ENCODE data around the gene STAT2. TPM values are rescaled to one million over a fixed set of nuclear protein-coding genes. Genes with fewer than 3 reads are reported as not detected.

Gene STAT2
- total and polyA plus RNA-seq, 2 of the 13 experiments (the other 11 are each of a cell fraction or from before 2014, with no cell fraction given), result 43.5 to 84.6 TPM

DNA sequence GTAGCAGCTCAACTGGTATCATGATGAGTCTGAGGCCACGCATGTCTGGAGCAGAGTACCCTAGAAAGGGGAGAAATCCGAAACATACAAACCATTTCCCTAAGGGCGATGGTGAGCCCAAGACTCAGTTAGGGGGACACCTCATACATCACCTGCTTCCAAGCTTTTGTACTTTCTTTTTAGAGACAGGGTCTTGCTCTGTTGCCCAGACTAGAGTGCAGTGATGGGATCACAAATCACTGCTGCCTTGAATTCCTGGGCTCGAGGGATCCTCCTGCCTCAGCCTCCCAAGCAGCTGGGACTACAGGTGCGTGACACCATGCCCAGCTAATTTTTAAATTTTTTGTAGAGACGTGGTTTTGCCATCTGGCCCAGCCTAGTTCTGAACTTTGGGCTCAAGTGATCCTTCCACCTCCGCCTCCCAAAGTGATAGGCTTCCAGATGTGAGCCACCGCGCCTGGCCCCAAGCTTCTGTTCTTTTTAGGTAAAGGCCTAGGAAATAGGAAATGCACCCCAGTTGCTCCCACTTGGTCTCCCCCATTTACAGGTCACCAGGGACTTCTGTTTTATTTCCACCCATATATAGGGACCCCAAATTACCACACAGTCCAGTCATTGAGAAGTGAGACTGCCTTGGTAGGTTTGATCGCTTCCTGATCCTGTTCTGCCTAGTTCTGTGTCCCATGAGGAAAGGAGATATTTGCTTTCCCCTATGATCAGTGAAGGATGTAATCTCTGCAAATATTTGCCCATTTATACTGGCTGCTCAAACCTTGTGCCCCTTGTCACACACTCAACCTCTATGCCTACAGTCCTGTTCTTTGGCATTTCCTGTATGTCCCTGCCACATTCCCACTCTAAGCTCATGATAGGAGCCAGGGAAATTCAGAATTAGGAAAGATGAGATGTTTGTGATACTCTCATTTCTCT, 2.5 kb upstream of the STAT2 start, which contains the start of gene APOF (continued):
- TF ChIP-seq RXRB (CRISPR knock-in tag; IDR thresholded peaks at IDR 0.05; ENCODE audit: borderline replicate concordance) (peak; percentile 75; the same call in 1 of the 2 replicates), ZNF326 (CRISPR knock-in tag; IDR thresholded peaks at IDR 0.05; ENCODE audit: borderline replicate concordance) (no peak), ZNF547 (CRISPR knock-in tag; IDR thresholded peaks at IDR 0.05) (0 out of 2 replicates have a peak, but pooled peaks have one; percentile 39), REST (IDR thresholded peaks at IDR 0.05; ENCODE audit: borderline replicate concordance in 1 of 2, low read depth in 1 of 2, low read length in 2 of 2) (no peak), KMT2A (CRISPR knock-in tag; IDR thresholded peaks at IDR 0.05) (peak; percentile 45; the same call in 1 of the 2 replicates), ZNF724P (CRISPR knock-in tag; IDR thresholded peaks at IDR 0.05; ENCODE audit: borderline replicate concordance) (no peak), GABPA (IDR thresholded peaks at IDR 0.05; ENCODE audit: low read depth, low read length) (no peak), GABPA (CRISPR knock-in tag; IDR thresholded peaks at IDR 0.05; ENCODE audit: low read depth) (no peak; the same call in 1 of the 2 replicates), KDM6A (CRISPR knock-in tag; IDR thresholded peaks at IDR 0.05; ENCODE audit: low read depth) (peak; percentile 42; the same call in 1 of the 2 replicates), TMF1 (CRISPR knock-in tag; IDR thresholded peaks at IDR 0.05; ENCODE audit: low read depth) (no peak), FOXP4 (CRISPR knock-in tag; IDR thresholded peaks at IDR 0.05) (peak; percentile 86), DRAP1 (CRISPR knock-in tag; IDR thresholded peaks at IDR 0.05) (peak; percentile 62; the same call in 1 of the 2 replicates), PRMT3 (CRISPR knock-in tag; IDR thresholded peaks at IDR 0.05; ENCODE audit: borderline replicate concordance, low read depth) (no peak), HDAC2 (CRISPR knock-in tag; IDR thresholded peaks at IDR 0.05) (peak; percentile 66; the same call in 1 of the 2 replicates), ZNF605 (CRISPR knock-in tag; IDR thresholded peaks at IDR 0.05) (no peak), ARHGAP35 (CRISPR knock-in tag; IDR thresholded peaks at IDR 0.05; ENCODE audit: borderline replicate concordance) (no peak), ARNT2 (CRISPR knock-in tag; IDR thresholded peaks at IDR 0.05; ENCODE audit: low read depth) (no peak), DMAP1 (CRISPR knock-in tag; IDR thresholded peaks at IDR 0.05) (peak; percentile 34; the same call in 1 of the 2 replicates), ZNF556 (CRISPR knock-in tag; IDR thresholded peaks at IDR 0.05; ENCODE audit: borderline replicate concordance) (no peak), ZNF558 (CRISPR knock-in tag; IDR thresholded peaks at IDR 0.05; ENCODE audit: borderline replicate concordance) (no peak), NFIB (CRISPR knock-in tag; IDR thresholded peaks at IDR 0.05; ENCODE audit: borderline replicate concordance) (no peak), PCBP2 (optimal IDR thresholded peaks at IDR 0.05; ENCODE audit: low read depth, low read length, poor library complexity, severe bottlenecking) (no peak), EZH2 (conservative IDR thresholded peaks at IDR 0.05; ENCODE audit: low read depth, low read length) (no peak), ZNF552 (CRISPR knock-in tag; IDR thresholded peaks at IDR 0.05; ENCODE audit: borderline replicate concordance) (no peak)
